NCI-H146 (cell line): ENCODE results near the gene NEXMIF.
"Not testable (repeated sequence)": the region's sequence is repeated elsewhere in the genome, so short reads cannot be mapped to it uniquely, and the experiment has no call there.

Source experiments
- DNase-seq: peaks from one replicate; lab custom pipeline; 2025; lab: John Stamatoyannopoulos, UW

NEXMIF gene

GRCh38 chrX:74788545-74789086 lies 136.6 kb downstream of the NEXMIF start:
- no peak for DNase-seq

GRCh38 chrX:74784629-74785028 lies 140.6 kb downstream of the NEXMIF start:
- no peak for DNase-seq

DNA sequence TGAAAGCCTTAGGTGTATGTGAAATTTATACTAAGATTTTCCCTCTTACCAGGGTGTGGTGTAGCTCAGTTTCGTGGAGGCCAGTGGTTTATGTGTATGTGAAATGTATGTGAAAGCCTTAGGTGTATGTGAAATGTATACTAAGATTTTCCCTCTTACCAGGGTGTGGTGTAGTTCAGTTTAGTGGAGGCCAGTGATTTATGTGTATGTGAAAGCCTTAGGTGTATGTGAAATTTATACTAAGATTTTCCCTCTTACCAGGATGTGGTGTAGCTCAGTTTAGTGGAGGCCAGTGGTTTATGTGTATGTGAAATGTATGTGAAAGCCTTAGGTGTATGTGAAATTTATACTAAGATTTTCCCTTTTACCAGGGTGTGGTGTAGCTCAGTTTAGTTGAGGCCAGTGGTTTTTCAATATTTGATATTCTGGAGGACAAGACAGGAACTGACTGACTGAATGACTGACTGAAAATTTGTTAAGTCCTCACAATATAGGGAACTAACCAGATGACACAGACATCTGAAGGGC lies 143.7 kb downstream of the NEXMIF start:
- no peak for DNase-seq

DNA sequence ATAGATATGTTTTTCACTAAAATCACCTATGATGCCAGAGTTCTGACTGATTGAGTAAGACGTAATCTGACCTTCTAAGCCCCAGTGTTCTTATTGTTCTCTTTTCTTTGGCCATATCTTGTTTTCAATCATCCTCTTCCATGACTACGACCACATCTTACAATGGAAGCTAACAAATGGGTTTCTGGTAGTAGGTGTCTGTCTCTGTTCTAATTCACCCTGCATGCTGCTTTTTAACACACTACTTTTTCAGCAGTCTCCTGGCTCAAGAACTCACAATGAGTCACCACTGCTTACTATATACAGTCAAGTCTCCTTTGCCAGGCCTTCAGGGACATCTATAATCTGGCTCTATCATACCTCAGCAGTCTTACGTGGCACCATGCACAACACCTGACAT lies 146.1 kb downstream of the NEXMIF start:
- DNase-seq = no peak

DNA sequence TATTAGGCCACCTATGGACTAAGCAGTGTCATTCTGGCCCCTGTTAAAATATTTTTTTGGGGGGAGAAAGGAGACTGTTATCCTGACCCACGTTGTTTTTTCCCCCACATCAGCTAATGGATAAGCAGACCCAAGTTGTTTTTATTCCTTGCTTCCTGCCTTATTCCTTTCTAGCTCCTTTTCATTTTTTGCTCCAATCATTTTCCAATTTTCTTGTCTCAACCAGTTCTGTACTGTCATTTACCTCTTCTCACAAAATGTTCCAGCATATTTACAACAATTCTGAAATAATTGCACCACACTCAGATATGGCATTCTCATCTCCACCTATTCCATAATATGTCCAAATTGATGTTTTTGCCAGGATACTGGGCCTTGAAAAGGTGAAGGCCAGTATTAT lies 150.3 kb downstream of the NEXMIF start:
- DNase-seq = no peak

- no peak for DNase-seq
These were observed 188.8 kb downstream of the NEXMIF start for GRCh38 chrX:74736450-74736849.

DNA sequence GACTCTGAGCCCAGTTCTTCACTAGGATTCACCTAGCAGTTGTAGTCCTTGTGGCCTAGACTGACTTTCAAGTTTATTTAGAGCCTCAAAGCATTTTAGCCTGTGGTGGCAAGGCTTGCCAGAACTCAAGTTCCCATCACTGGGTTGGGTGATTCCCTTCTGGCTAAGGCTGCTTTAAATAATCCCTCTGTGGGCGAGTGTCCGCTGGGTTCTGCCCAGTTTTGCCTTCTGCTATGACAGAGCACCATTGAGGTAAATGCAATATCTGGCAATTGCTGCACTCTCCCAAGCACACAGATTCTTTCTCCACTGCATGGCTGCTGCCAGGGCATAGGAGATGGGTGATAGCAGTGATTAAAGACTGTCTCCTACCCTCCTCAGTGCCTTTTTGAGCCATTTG lies 220.0 kb downstream of the NEXMIF start:
- no peak for DNase-seq

GRCh38 chrX:74701343-74701742 lies 223.9 kb downstream of the NEXMIF start:
- DNase-seq = not testable (repeated sequence)

DNA sequence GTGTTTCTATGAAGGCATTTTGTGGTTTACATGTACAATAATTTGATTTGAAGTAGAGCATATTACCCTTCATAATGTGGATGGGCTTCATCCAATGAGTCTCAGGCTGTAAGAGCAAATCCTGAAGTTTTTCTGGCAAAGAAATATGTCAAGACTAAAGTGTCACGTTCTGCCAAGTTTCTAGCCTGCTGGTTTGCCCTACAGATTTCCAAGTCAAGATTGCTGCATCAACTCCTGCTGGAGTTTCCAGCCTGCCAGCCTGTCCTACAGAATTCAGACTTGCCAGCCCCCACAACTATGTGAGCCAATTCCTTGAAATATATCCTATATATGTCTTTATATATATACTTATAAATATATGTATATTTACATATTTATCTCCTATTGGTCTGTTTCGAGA lies 240.8 kb downstream of the NEXMIF start:
- no peak for DNase-seq
